ENCODE data around the gene VGLL2.

VGLL2 gene

GRCh38 chr6:117269638-117270054 is 4.3 kb downstream of the VGLL2 start:
- DNase-seq (ENCODE audit: low spot score), result no peak

GRCh38 chr6:117270055-117270842 is 4.9 kb downstream of the VGLL2 start:
- no peak for DNase-seq (ENCODE audit: low spot score)

DNA sequence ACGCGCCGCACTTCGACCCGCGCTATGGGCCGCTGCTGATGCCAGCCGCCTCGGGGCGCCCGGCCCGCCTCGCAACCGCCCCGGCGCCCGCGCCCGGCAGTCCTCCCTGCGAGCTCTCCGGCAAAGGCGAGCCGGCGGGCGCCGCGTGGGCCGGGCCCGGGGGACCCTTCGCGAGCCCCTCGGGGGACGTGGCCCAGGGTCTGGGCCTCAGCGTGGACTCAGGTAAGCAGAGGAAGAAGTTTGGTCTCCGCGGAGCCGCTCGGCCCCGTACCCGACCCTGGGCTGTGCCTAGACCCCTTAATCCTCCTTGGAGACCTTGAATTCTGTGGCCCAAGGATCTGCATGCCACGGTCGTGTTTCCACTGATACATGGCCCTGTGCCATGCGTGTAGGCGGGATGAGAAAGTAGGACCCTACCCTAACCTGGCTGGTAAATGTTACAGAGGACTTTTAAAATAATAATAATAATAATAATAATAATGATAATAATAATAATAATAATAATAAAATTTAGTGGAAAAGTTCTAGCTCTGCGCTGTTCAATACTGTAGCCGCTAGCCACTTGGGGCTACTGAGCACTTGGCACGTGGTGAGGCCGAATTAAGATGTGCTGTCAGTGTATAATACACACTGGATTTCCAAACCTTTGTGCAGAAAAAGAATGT is 5.6 kb downstream of the VGLL2 start:
- DNase-seq (ENCODE audit: low spot score), result no peak

GRCh38 chr6:117272032-117272866 is 6.9 kb downstream of the VGLL2 start:
- no peak for DNase-seq (ENCODE audit: low spot score)

DNA sequence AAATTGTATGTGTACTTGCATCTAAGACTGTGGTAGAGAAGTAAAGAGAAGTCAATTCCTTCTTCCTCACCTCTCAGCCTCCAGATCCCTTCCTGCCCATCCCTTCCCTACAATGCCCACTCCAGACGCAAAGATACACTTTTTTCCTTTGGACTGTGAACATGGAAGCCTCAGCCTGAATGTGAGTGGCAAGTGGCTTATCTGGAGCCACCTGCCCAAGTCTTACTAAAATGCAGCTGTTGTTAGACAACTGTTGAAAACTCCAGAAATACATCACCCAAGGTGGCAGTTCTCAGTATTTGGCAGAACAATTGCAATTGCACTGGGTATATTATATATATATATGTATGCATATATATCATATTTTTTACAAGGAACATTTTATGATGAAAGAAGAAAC is 7.5 kb downstream of the VGLL2 start:
- DNase-seq (ENCODE audit: low spot score), result no peak

DNA sequence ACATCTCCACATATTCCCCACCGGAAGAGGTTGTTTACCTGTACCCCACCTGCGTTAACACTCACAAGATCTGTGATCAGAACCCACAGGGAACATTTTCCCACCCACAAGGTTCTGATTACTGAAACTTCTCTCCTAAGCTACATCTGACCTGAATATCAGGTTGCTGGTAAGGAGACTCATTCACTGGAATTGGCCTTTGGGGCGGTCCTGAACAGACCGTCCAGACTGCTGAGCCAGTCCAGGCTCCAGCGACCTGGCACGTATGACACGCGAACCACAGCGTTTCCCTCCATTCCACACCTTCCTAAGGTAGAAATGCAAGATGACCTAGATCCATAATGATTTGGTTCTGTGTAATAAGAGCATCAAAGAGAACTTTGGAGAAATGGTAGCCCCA is 9.8 kb downstream of the VGLL2 start:
- no peak for DNase-seq (ENCODE audit: low spot score)

DNA sequence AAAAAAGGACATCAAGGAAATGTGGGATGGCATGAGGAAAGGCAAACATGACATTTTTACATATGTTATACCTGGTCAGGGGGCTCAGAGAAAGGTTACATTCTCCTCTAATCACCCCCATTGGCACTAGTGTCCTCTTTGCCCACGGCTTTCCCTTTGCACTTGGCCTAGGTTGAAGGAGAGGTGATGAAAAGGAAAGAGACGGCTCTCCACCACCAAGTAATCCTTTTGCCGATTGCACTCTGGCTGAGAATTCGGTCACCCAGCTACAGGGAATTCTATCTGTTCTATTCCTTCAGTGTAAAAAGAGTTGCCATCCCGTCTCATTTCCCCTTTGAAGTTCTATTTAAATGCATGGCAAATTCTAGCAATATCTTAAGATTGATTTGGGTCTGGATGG is 10.4 kb downstream of the VGLL2 start:
- DNase-seq (ENCODE audit: low spot score), result no peak

DNA sequence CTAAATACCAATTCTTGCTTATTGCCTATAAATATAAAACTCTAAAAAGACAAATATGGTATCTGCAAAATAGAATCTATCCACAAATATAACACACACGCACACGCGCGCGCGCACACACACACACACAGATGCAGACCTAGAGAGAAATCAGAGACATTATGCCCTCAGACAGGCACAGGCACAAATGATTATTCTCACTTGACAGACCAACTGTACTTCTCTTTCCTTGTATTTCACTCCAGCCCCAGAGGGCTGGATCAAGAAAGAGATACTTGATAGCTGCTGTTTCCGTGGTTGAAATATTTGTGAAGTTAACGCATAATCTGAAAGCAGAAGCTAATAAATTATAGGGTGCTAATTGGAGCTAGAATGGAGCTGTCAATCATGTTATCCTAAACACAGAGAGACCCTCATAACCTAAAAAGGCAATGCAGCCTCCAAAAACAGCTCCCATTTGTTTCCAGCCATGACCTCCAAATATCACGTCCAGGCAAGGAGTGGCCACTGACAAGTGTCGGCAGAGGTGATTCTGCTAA is 11.5 kb downstream of the VGLL2 start:
- DNase-seq (ENCODE audit: low spot score), result no peak

DNA sequence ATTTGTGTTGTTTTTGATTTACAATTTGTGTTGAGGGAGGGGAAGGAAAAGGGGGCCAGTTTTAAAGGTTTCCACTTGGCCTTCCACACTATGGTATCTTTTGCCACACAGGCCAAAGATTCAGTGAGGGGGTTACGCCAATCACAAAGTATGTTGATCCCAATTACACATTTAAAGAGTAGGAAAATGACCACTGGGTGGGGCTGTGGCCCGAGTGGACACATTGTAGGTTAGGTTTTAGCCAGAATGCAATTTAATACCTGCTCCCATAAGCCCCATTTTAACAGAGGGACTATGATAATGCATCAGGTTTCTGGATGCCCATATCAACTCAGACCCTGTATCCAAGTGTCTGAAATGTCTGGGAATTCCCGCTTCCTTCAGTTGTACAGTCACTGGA is 15.6 kb downstream of the VGLL2 start:
- no peak for DNase-seq (ENCODE audit: low spot score)

DNA sequence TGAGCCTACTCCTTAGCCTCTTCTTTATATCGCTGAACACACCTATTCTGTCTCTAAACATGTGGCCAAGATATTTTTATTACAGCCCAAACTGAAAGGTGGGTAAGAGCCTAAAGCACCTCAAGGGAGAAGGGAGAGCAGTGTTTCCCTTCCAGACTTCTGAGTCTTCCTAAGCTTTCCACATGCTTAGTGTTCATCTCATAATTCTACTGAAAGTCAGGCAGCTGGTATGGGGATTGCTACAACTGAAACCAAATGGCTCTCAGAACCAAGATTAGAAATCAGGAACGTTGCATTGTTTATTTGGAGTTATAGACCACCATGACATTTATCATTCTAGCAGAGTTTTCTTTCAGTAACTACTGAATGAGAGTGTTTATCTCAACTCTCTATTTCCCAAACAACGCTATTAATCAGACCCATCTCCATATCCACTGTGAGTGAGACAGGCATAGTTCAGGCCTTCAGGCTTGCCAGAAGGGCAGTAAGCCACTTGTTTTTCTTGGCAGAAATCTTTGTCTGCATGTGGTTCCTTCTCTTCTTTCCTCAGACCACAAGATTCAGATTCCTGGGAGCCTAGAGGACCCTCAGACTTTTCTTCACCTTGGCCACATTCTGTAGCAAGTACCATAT is 22.8 kb downstream of the VGLL2 start:
- no peak for DNase-seq (ENCODE audit: low spot score)

DNA sequence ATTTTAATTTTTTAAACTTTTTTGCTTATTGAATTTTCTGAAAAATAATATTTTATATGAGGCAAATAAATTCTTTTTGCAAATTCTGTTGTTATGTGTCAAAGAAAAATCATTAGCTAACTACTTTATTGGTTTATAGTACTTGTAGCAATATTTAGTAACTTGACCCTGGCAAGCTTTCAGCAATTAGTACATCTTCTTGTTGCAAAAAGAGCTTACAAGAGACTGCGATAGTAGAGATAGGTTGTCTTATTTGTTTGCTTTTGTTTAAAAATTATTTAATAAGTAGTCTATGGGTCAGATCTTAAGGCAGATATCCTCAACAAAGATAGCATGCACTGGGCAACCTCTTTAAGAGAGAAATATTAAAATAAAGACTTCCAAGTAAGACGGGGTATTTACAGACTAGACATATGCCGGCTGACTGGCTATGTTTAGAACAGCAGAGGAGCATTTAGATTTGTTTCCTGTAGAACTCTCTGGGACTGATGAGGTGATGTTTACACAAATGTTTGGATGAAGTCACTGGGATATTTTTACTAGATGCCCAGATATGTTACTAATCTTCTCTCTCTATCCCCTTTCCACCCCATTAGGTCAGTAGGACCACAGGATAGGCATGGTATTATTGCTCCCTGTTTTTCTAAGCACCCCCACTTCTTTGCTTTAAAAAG is 25.0 kb downstream of the VGLL2 start:
- no peak for DNase-seq (ENCODE audit: low spot score)

DNA sequence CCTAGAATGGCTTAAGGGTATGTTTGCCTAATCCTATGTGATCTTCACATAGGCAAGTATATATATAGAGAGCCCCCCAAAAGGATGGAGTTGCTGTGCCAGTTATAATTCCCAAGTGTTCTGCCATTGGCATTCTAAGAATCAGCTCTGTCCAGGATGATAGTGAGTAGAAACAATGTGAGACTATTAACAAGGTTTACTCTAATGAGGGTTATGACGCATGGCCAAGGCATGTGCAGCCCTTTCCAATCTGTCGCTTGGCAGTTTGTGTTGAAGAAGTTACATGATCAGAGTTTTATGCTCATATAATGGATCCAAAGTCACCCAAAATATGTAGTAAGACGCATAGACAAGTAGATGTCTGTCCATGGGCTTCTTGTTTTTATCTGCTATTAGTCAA is 33.6 kb downstream of the VGLL2 start:
- no peak for DNase-seq (ENCODE audit: low spot score)

DNA sequence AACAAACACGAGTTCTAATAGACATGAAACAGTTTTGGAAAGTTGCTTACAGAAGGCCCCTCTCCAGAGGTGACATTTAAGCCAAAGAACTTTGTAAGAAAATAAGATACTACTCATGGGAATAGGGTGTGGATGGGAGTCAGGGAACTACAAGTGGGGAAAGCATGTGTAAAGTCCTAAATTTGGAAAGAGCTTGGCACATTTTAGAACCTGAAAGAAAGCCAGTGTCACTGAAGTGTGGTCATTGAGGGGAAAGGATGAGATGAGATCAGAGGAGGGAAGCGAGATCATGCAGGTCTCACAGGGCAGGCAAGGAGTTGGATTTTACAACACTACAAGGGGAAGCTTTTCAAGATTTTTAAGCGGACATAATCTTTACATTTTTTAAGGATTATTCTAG is 38.0 kb downstream of the VGLL2 start:
- DNase-seq (ENCODE audit: low spot score), result no peak

DNA sequence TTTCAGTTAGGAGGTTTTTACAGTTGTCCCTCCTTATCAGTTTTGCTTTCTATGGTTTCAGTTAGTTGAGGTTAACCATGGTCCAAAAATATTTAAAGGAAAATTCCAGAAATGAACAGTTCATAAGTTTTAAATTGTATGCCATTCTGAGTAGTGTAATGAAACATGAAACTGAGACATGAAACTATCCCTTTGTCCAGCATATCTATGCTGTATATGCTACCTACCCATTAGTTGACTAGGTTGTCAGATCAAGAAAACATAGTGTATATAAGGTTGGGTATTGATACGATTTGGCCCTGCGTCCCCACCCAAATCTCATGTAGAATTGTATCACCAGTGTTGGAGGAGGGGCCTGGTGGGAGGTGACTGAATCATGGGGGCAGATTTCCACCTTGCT is 39.1 kb downstream of the VGLL2 start:
- no peak for DNase-seq (ENCODE audit: low spot score)

DNA sequence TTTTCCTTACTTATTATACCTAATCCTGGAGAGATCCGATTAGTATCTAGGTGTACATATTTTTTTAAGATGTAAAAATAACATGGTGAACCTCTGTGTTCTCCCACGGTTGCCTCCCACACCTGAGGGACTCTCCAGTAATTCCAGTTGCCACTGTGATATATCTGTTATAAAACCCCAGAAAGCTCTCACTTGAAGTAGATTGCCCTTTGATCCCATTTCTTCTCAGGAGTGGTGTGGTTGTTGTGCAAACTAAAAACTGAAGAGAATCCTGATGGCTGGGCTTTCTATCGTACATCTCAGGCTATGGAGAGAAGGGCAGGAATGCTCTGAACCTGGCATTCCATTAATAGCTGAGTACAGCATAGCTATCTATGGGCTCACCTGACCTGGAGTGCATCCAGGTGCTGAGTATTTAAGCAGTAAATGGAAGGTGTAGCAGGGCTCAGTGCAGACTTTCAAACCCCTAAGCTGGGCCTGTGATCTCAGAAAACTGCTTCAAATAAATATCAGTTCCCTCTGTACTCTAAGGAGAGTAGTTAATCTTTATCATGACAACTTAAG is 41.0 kb downstream of the VGLL2 start:
- DNase-seq (ENCODE audit: low spot score), result no peak

- DNase-seq (ENCODE audit: low spot score), result no peak
Measured at GRCh38 chr6:117307655-117308054, 42.3 kb downstream of the VGLL2 start.

- DNase-seq (ENCODE audit: low spot score), result no peak
Measured at GRCh38 chr6:117309069-117309468, 43.7 kb downstream of the VGLL2 start.

- DNase-seq (ENCODE audit: low spot score), result no peak
Measured at GRCh38 chr6:117309611-117310010, 44.3 kb downstream of the VGLL2 start.

DNA sequence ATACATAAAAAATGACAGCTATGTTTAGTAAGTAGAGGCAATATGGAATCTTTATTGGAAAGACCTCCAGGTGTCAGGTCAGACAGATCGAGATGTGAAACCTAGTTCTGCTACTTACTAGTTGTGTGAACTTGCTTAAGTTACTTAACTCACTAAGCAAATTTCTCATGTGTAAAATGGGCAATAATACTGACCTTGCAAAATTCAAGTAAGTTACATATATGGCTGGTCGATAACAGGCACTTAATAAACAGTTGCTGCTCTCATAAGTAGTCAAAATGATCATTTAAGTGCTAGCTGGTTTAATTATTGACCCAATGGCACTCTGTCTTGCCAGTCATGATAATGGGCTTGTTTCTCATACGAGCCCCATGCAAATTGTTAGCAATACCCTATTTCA is 46.0 kb downstream of the VGLL2 start:
- no peak for DNase-seq (ENCODE audit: low spot score)

- DNase-seq (ENCODE audit: low spot score), result no peak
Measured at GRCh38 chr6:117311726-117312125, 46.4 kb downstream of the VGLL2 start.

DNA sequence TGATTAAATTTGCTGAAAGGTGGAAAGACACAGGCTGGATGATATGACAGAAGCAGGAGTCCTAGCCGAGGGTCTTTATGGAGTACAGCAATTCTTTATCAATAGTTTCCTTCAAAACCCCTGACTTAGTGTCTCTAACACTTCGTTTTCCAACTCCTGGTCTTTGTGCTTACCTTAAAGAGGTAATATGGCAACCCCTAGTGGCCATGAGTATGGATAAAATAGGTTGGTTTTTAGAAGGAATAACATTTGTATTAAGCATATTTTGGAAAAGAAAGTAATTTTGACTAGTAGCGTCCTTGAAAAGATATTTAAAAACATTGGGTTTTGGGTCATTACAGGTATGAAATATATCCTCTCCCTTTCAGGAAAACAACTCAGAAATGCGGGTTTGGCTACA is 51.9 kb downstream of the VGLL2 start:
- no peak for DNase-seq (ENCODE audit: low spot score)
